Lung (tissue), 12 donors: ENCODE measurements around the gene L3MBTL3. TPM values are rescaled to one million over a fixed set of nuclear protein-coding genes. Genes with fewer than 3 reads are reported as not detected.

Experiments used
- ATAC-seq: fragments of 200-7000 bp; cut with Tn5 transposase; one replicate; pipeline ENCODE4 v1.9.1; 2020; ENCODE audit warnings: moderate number of reproducible peaks; ENCODE audit not compliant: insufficient read depth, low FRiP score
- DNase-seq, 3 donors: peaks; one replicate each; pipeline ENCODE4 v3.0.0-alpha.2; 2013 to 2017
- H3K27ac ChIP-seq, 2 donors: one replicate each; pipeline ENCODE4 v1.5.1; 2013; ENCODE audit warnings: mild to moderate bottlenecking in 2 of 2, moderate library complexity in 2 of 2, control low read depth in 1 of 2, inconsistent platforms in 1 of 2, low read depth in 1 of 2, low read length in 1 of 2
- H3K27me3 ChIP-seq, 3 donors: one replicate each; pipeline ENCODE4 v1.5.1; 2013; ENCODE audit warnings: low read length in 2 of 3; ENCODE audit not compliant: control insufficient read depth in 3 of 3, insufficient read depth in 3 of 3
- H3K36me3 ChIP-seq, 4 donors: one replicate each; pipeline ENCODE4 v1.5.1; 2013; ENCODE audit warnings: low read length in 4 of 4, mild to moderate bottlenecking in 1 of 4, moderate library complexity in 1 of 4; ENCODE audit not compliant: control insufficient read depth in 4 of 4, insufficient read depth in 4 of 4
- H3K4me1 ChIP-seq, 5 donors: one replicate each; pipeline ENCODE4 v1.5.1; 2013; ENCODE audit warnings: low read length in 5 of 5, mild to moderate bottlenecking in 2 of 5, moderate library complexity in 1 of 5; ENCODE audit not compliant: control insufficient read depth in 5 of 5, insufficient read depth in 5 of 5
- H3K4me3 ChIP-seq: one replicate; pipeline ENCODE4 v1.5.1; 2013; ENCODE audit warnings: mild to moderate bottlenecking, control low read depth, moderate library complexity
- H3K9ac ChIP-seq, 2 donors: one replicate each; pipeline ENCODE4 v1.5.1; 2013; ENCODE audit warnings: low read length in 2 of 2, control low read depth in 1 of 2; ENCODE audit not compliant: insufficient read depth in 1 of 2
- H3K9me3 ChIP-seq, 4 donors: one replicate each; pipeline ENCODE4 v1.5.1; 2013; ENCODE audit warnings: low read length in 3 of 4, mild to moderate bottlenecking in 1 of 4, moderate library complexity in 1 of 4; ENCODE audit not compliant: control insufficient read depth in 4 of 4, insufficient read depth in 3 of 4
- CTCF ChIP-seq: IDR thresholded peaks from 2 replicates; pipeline ENCODE4 v1.5.1; 2012; ENCODE audit warnings: mild to moderate bottlenecking; ENCODE audit errors: control extremely low read depth, extremely low read depth
- WGBS, 2 donors: extraction: QIAGEN DNeasy Blood & Tissue Kit; methylation state at CpG; one replicate each; pipeline ENCODE4 v1.1.7; 2013; 5-methylcytosine and 5-hydroxymethylcytosine counted together
- polyA plus RNA-seq, 2 donors: library from polyadenylated mRNA; stranded (reverse); fragments of 200-250 nt; gene quantifications; one replicate each; pipeline ENCODE4 v1.2.1, GENCODE V29; 2013
- total RNA-seq, 2 donors: library from RNA; depleted of rRNA in 1 of 2; stranded (reverse); fragments of >200 nt in 1 of 2; gene quantifications; one replicate each; pipeline ENCODE4 v1.2.1, GENCODE V29; 2014 to 2021
- donor health status: control.
- donor health status: control.
- donor health status: Bipolar disorder and iron deficiency.
- donor health status: healthy.
- donor health status: DM: yes; HTN: yes; CAD: no.

Gene L3MBTL3
- total and polyA plus RNA-seq, 4 donors, result 2.0 to 15.9 (median 3.7) TPM

DNA sequence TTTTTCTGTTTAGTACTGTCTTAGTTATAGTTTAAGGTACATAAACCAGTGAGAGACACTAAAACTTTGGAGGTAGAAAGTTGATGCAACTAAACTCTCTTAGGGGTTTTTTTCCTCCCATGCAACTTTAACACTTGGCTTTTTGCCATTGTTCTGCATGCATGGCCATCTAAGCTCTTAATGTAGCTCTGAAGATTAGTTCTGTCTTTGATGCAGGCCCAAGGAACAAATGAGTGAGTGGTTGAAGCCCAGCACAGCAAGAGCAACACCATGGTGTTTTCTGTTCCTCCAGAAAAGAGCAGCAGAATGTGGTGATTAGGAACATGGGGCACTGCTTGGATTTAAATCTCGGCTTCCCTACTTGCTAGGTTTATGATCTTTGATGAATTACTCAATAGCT lies 89.3 kb downstream of the L3MBTL3 start:
- TF ChIP-seq CTCF, result no peak
- no peak for ATAC-seq
- WGBS, 2 donors, result 89 to 100% methylated on average over 1 of the region's 1 CpG

DNA sequence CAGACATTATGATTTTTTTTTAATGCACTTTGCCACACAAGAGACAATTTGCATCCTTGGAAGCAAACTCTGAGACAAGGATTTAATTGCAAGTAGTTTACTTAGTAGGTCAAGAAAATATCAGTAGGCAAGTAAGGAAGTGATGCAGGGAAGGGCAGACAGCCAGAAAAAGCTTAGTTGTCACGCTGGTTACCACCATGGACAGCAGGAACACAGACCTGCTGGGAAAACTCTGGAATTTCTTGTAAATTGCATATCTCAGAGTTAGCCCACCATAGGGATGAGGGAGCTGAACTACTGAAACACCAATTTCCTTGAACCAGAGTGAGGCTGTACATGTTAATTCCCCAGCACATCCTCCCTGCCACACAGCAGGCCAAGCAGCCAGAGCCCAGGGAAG lies 92.7 kb downstream of the L3MBTL3 start:
- no peak for TF ChIP-seq CTCF

More for the DNA sequence above, 89.3 kb downstream of the L3MBTL3 start:
- H3K9ac ChIP-seq, result no peak overlapping the region
- H3K27me3 ChIP-seq, result no peaks in the 10 kb centered on the region
- peaks cover 0 to 4% (median 2%) of the 10 kb centered on the region in 5 donors for H3K4me1 ChIP-seq
- no peak overlapping the region for H3K4me3 ChIP-seq
- DNase-seq, result peak in 2 of 3 donors; percentile 31 to 50
- peaks cover 0 to 3% (median 0%) of the 10 kb centered on the region in 4 donors for H3K9me3 ChIP-seq
- peaks cover 0 to 6% (median 0%) of the 10 kb centered on the region in 4 donors for H3K36me3 ChIP-seq
- H3K27ac ChIP-seq, result no peak overlapping the region

GRCh38 chr6:130113201-130113710 lies 94.9 kb downstream of the L3MBTL3 start:
- no peak overlapping the region for H3K4me3 ChIP-seq
- WGBS, 2 donors, result 92 to 95% methylated on average over 2 of the region's 2 CpGs
- no peak for TF ChIP-seq CTCF

More for the DNA sequence above, 92.7 kb downstream of the L3MBTL3 start:
- Histone ChIP-seq H3K4me1 (peaks cover 0 to 19% (median 2%) of the 10 kb centered on the region in 5 donors), H3K9ac (no peak overlapping the region), H3K4me3 (no peak overlapping the region), H3K27ac (no peak overlapping the region), H3K9me3 (peaks cover 0 to 3% (median 0%) of the 10 kb centered on the region in 4 donors), H3K27me3 (no peaks in the 10 kb centered on the region), H3K36me3 (peaks cover 0 to 6% (median 0%) of the 10 kb centered on the region in 4 donors)
- ATAC-seq (no peak), DNase-seq (no peak)
- WGBS, 2 donors, result 95% methylated on average over 1 of the region's 1 CpG

GRCh38 chr6:130115036-130115435 lies 96.7 kb downstream of the L3MBTL3 start:
- WGBS, 2 donors, result 81 to 89% methylated on average over 6 of the region's 6 CpGs
- peaks cover 0 to 3% (median 0%) of the 10 kb centered on the region in 4 donors for H3K9me3 ChIP-seq
- H3K4me1 ChIP-seq, result peaks cover 0 to 19% (median 2%) of the 10 kb centered on the region in 5 donors
- peaks cover 0 to 3% (median 0%) of the 10 kb centered on the region in 4 donors for H3K36me3 ChIP-seq
- TF ChIP-seq CTCF, result no peak
- H3K4me3 ChIP-seq, result no peak overlapping the region
- no peak for DNase-seq
- no peak overlapping the region for H3K27ac ChIP-seq
- H3K27me3 ChIP-seq, result no peaks in the 10 kb centered on the region
- H3K9ac ChIP-seq, result no peak overlapping the region
- ATAC-seq, result no peak

More at GRCh38 chr6:130113201-130113710, 94.9 kb downstream of the L3MBTL3 start:
- no peaks in the 10 kb centered on the region for H3K27me3 ChIP-seq
- DNase-seq (peak; percentile 45 to 93 (median 89)), ATAC-seq (no peak)
- H3K36me3 ChIP-seq, result peaks cover 0 to 3% (median 0%) of the 10 kb centered on the region in 4 donors
- peaks cover 0 to 19% (median 2%) of the 10 kb centered on the region in 5 donors for H3K4me1 ChIP-seq
- no peak overlapping the region for H3K27ac ChIP-seq
- H3K9me3 ChIP-seq, result peaks cover 0 to 3% (median 0%) of the 10 kb centered on the region in 4 donors
- H3K9ac ChIP-seq, result no peak overlapping the region
